Measurements from ENCODE around the gene EIF5A2.
A peak's percentile ranks its signal among the peaks of the same experiment; 100 is the strongest.

The EIF5A2 gene

DNA sequence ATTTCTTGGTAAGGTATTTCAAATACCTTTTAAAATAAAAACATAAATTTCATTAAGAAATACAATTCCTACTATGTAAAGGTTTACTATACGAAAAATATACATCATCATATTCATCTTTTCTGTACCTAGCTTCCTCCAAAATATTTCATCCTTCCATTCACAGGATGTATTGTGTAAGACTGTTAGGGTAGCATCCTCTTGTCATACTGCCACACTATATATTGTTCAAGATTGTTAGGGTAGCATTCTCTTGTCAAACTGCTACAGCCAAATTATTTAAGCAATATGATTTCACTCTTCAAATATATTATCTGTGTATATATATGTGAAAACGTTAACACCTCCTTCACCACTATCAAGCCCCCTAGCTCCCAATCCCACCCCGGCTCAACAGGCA is 41.9 kb downstream of the EIF5A2 start:
- no peak for ATAC-seq
- no peak for TF ChIP-seq ZNF8 (CRISPR knock-in tag; IDR thresholded peaks at IDR 0.05)
- no peak for TF ChIP-seq CSDC2 (CRISPR knock-in tag; IDR thresholded peaks at IDR 0.05)
- TF ChIP-seq ZNF70 (CRISPR knock-in tag; IDR thresholded peaks at IDR 0.05) = no peak
- TF ChIP-seq PPARA (CRISPR knock-in tag; IDR thresholded peaks at IDR 0.05; ENCODE audit: borderline replicate concordance) = no peak

DNA sequence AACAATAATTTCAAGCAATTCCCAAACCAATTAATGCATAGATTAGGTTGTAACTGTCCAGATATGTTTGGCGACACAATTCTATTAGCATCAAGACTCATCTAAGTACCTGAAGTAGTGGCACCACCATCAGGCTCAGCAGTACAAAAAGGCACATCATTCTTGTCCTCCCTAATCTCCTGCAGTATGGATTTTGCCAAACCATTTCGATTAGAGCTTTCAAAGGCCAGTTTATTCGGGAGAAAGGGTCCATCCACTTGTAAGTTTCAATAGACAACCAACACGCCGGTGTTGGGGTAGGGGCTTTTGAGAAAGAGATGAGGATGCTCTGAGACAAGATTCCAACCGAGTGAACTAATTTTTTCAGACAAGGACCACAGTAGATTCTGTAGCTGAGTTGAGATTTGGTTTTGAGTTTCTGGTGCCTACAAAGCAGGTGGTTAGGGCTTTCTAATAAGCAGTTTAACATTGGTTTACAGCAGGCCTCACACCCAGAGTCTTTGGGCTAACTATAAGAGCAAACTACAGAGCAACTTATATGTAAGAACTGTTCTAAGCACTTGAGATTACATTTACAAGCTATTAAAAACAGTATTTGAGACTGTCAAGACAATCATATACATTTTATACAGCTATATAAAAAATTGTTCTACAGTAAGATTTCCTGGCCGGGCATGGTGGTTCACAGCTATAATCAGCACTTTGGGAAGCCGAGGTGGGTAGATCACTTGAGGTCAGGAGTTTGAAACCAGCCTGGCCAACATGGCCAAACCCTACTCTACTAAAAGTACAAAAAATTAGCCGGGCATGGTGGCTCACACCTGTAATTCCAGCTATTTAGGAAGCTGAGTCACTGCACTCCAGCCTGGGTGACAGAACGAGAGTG is 43.0 kb downstream of the EIF5A2 start:
- TF ChIP-seq ESRRG (CRISPR knock-in tag; IDR thresholded peaks at IDR 0.05) (peak; percentile 11; the same call in 1 of the 2 replicates), ZNF565 (CRISPR knock-in tag; conservative IDR thresholded peaks at IDR 0.05; ENCODE audit: low read depth) (no peak)
- TF ChIP-seq, protein P1, sequence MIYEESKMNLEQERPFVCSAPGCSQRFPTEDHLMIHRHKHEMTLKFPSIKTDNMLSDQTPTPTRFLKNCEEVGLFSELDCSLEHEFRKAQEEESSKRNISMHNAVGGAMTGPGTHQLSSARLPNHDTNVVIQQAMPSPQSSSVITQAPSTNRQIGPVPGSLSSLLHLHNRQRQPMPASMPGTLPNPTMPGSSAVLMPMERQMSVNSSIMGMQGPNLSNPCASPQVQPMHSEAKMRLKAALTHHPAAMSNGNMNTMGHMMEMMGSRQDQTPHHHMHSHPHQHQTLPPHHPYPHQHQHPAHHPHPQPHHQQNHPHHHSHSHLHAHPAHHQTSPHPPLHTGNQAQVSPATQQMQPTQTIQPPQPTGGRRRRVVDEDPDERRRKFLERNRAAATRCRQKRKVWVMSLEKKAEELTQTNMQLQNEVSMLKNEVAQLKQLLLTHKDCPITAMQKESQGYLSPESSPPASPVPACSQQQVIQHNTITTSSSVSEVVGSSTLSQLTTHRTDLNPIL (CRISPR knock-in tag; IDR thresholded peaks at IDR 0.05; ENCODE audit: low read depth) = peak; percentile 35; the same call in 1 of the 2 replicates
- no peak for ATAC-seq

DNA sequence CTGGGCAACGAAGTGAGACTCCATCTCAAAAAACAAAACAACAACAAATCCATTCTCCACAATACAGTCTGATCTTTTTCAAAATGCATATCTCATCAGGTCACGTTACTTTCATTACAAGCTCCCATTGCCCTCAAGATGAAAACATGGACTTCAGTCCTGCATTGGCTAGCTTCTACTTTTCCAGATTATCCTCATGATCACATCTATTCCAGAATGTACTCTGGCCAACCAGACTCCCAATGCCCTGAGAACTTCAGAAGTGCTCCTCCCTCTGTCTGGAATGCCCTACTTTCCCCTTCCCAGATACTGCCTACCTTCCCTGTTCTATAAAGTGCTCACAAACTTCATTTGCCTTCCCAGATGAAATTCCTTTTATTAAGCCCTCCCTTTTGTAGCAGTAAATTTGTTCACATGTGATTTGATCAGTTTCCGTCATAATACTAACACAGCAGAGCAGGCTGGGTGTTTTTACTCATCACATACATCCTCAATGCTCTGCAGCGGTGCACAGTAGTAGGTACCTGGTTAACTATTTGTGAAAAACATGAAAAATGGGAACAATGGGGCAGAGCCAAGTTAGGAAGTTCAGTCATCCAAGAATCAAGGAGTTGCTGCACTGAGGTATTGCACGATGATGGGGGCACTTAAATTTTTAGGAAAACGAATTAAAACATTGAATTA is 43.8 kb downstream of the EIF5A2 start:
- TF ChIP-seq GLIS3 (CRISPR knock-in tag; IDR thresholded peaks at IDR 0.05) (no peak), ZFP3 (CRISPR knock-in tag; IDR thresholded peaks at IDR 0.05) (no peak), ESRRG (CRISPR knock-in tag; IDR thresholded peaks at IDR 0.05) (no peak)
- TF ChIP-seq, protein P2, sequence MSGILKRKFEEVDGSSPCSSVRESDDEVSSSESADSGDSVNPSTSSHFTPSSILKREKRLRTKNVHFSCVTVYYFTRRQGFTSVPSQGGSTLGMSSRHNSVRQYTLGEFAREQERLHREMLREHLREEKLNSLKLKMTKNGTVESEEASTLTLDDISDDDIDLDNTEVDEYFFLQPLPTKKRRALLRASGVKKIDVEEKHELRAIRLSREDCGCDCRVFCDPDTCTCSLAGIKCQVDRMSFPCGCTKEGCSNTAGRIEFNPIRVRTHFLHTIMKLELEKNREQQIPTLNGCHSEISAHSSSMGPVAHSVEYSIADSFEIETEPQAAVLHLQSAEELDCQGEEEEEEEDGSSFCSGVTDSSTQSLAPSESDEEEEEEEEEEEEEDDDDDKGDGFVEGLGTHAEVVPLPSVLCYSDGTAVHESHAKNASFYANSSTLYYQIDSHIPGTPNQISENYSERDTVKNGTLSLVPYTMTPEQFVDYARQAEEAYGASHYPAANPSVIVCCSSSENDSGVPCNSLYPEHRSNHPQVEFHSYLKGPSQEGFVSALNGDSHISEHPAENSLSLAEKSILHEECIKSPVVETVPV (CRISPR knock-in tag; IDR thresholded peaks at IDR 0.05) = no peak
- ATAC-seq = peak; percentile 59

DNA sequence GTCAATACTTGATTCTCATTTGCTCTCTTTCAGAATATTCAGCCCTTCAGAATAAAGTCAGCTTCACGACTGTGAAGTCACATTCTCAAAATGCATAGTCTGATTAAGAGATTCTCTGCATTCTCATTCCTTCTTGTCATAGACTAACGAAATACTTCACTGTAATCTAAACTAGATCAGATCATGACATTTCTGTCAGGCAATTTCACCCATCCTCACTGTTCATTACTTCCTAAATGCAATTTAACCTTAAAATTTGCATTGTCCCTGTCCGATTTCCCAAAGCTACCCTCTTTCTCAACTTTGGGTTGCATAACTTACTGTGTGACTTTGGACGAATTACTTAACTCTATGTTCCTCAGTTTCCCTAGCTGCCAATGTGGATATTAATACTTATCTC is 44.6 kb downstream of the EIF5A2 start:
- no peak for ATAC-seq
- TF ChIP-seq ZC3H10 (CRISPR knock-in tag; IDR thresholded peaks at IDR 0.05) = no peak

DNA sequence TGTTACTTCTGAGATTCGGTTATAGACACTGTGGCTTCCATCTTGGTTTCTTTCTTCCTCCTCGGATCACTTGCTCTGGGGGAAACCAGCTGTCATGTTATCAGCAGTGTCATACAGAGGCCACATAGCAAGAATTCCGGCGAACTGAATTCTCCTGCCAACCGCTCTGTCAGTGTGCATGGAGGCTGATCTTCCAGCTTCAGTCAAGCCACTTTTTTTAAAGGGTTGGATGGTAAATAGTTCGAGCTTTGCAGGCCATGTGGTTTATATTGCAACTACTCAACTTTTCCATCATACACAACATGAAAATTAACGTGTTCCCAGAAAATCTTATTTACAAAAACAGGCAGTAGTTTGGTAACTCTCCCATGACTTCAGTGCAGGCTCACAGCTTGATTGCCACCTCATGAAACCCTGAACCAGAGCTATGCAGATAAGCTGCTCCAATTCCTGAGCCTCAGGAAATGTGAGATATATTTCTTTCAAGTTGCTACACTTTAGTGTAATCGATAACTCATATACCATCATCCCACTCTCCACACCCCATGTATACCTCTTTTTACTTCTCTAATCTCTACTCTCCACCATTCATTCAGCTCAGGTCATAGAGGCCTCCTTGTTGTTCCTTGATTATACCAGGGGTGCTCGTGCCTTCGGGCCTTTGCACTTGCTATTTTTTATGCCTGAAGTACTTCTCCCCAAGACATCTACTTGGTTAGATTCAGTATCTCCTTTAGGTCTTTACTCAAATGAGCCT is 45.6 kb downstream of the EIF5A2 start:
- no peak for ATAC-seq
- no peak for TF ChIP-seq OSR1 (CRISPR knock-in tag; IDR thresholded peaks at IDR 0.05)
- no peak for TF ChIP-seq ZNF565 (CRISPR knock-in tag; conservative IDR thresholded peaks at IDR 0.05; ENCODE audit: low read depth)
- TF ChIP-seq ZFP3 (CRISPR knock-in tag; IDR thresholded peaks at IDR 0.05) = no peak
- TF ChIP-seq, protein P3, sequence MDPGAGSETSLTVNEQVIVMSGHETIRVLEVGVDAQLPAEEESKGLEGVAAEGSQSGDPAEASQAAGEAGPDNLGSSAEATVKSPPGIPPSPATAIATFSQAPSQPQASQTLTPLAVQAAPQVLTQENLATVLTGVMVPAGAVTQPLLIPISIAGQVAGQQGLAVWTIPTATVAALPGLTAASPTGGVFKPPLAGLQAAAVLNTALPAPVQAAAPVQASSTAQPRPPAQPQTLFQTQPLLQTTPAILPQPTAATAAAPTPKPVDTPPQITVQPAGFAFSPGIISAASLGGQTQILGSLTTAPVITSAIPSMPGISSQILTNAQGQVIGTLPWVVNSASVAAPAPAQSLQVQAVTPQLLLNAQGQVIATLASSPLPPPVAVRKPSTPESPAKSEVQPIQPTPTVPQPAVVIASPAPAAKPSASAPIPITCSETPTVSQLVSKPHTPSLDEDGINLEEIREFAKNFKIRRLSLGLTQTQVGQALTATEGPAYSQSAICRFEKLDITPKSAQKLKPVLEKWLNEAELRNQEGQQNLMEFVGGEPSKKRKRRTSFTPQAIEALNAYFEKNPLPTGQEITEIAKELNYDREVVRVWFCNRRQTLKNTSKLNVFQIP (CRISPR knock-in tag; IDR thresholded peaks at IDR 0.05; ENCODE audit: borderline replicate concordance, low read depth) = no peak
- no peak for TF ChIP-seq ZFP30 (CRISPR knock-in tag; IDR thresholded peaks at IDR 0.05)
- no peak for TF ChIP-seq BACH2 (CRISPR knock-in tag; IDR thresholded peaks at IDR 0.05; ENCODE audit: borderline replicate concordance)
- no peak for TF ChIP-seq ZC3H10 (CRISPR knock-in tag; IDR thresholded peaks at IDR 0.05)
- TF ChIP-seq, protein P4, sequence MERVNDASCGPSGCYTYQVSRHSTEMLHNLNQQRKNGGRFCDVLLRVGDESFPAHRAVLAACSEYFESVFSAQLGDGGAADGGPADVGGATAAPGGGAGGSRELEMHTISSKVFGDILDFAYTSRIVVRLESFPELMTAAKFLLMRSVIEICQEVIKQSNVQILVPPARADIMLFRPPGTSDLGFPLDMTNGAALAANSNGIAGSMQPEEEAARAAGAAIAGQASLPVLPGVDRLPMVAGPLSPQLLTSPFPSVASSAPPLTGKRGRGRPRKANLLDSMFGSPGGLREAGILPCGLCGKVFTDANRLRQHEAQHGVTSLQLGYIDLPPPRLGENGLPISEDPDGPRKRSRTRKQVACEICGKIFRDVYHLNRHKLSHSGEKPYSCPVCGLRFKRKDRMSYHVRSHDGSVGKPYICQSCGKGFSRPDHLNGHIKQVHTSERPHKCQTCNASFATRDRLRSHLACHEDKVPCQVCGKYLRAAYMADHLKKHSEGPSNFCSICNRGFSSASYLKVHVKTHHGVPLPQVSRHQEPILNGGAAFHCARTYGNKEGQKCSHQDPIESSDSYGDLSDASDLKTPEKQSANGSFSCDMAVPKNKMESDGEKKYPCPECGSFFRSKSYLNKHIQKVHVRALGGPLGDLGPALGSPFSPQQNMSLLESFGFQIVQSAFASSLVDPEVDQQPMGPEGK (CRISPR knock-in tag; IDR thresholded peaks at IDR 0.05; ENCODE audit: borderline replicate concordance) = no peak
- no peak for TF ChIP-seq ESRRG (CRISPR knock-in tag; IDR thresholded peaks at IDR 0.05)
- no peak for TF ChIP-seq TOX (CRISPR knock-in tag; IDR thresholded peaks at IDR 0.05; ENCODE audit: borderline replicate concordance)
- no peak for TF ChIP-seq RARB (CRISPR knock-in tag; IDR thresholded peaks at IDR 0.05)
- TF ChIP-seq GLIS3 (CRISPR knock-in tag; IDR thresholded peaks at IDR 0.05) = no peak
- TF ChIP-seq ARNTL (CRISPR knock-in tag; IDR thresholded peaks at IDR 0.05; ENCODE audit: borderline replicate concordance, low read depth) = no peak
- TF ChIP-seq, protein P2 (CRISPR knock-in tag; IDR thresholded peaks at IDR 0.05) = no peak
- TF ChIP-seq ZNF70 (CRISPR knock-in tag; IDR thresholded peaks at IDR 0.05) = no peak
- no peak for TF ChIP-seq TCF4 (CRISPR knock-in tag; IDR thresholded peaks at IDR 0.05; ENCODE audit: borderline replicate concordance)
- TF ChIP-seq PPARA (CRISPR knock-in tag; IDR thresholded peaks at IDR 0.05; ENCODE audit: borderline replicate concordance) = no peak
- no peak for TF ChIP-seq ISL1 (CRISPR knock-in tag; IDR thresholded peaks at IDR 0.05)
- TF ChIP-seq ZNF8 (CRISPR knock-in tag; IDR thresholded peaks at IDR 0.05) = no peak
